Endothelial cell of umbilical vein (primary cell): ENCODE results near the gene CHST8. TPM values are rescaled to one million over a fixed set of nuclear protein-coding genes. Genes with fewer than 3 reads are reported as not detected.

Experiments
- BruUV-seq: library from RNA; stranded (reverse); fragments of 400-500 nt; replicated peaks from 2 replicates; lab custom pipeline; 2021; lab: Mats Ljungman, UMichigan
- CTCF ChIA-PET: fragments of 300-600, 350-600 bp; sonication (Branson Sonifier 250); formaldehyde crosslinking; loops from one replicate; lab custom pipeline; 2021; ENCODE audit warnings: antibody characterized with exemption, inconsistent platforms; lab: Charles Lee
- POLR2A ChIA-PET: fragments of 300-600, 350-600 bp; sonication (Branson Sonifier 250); formaldehyde crosslinking; loops from one replicate; lab custom pipeline; 2021; ENCODE audit warnings: antibody characterized with exemption, inconsistent platforms; lab: Charles Lee
- DNase-seq: peaks from one replicate; pipeline ENCODE4 v3.0.0-alpha.2; 2011; ENCODE audit warnings: low read depth, low spot score
- FAIRE-seq: peaks from 2 replicates; lab custom pipeline; 2011; peaks lifted over from hg19 to GRCh38; lab: Jason Lieb, UNC
- H2AFZ ChIP-seq: 2 replicates; pipeline ENCODE4 v1.6.0; 2012; ENCODE audit warnings: low read depth, low read length, control low read depth, inconsistent platforms
- H3K27ac ChIP-seq: 2 replicates; pipeline ENCODE4 v1.5.1; 2011; ENCODE audit warnings: low read depth, mild to moderate bottlenecking, control low read depth, low read length, moderate library complexity; ENCODE audit not compliant: insufficient read depth
- H3K27me3 ChIP-seq, 2 experiments: 2 replicates each; pipeline versions ENCODE4 v1.6.0 to v1.6.1; 2011; ENCODE audit warnings: low read length in 2 of 2, mixed read lengths in 1 of 2; ENCODE audit not compliant: control insufficient read depth in 2 of 2, insufficient read depth in 2 of 2
- H3K36me3 ChIP-seq, 2 experiments: 2 replicates in 1 of 2; 3 replicates in 1 of 2; pipeline ENCODE4 v1.5.1; 2011; ENCODE audit warnings: low read length in 2 of 2, mild to moderate bottlenecking in 1 of 2, moderate library complexity in 1 of 2; ENCODE audit not compliant: control insufficient read depth in 2 of 2, insufficient read depth in 2 of 2; ENCODE audit errors: extremely low read depth in 1 of 2
- H3K4me1 ChIP-seq: 3 replicates; pipeline ENCODE4 v1.5.1; 2011; ENCODE audit warnings: mild to moderate bottlenecking, low read length; ENCODE audit not compliant: control insufficient read depth, insufficient read depth; ENCODE audit errors: extremely low read depth
- H3K4me2 ChIP-seq: 2 replicates; pipeline ENCODE4 v1.6.1; 2011; ENCODE audit warnings: low read length, control low read depth, mixed read lengths; ENCODE audit not compliant: insufficient read depth
- H3K4me3 ChIP-seq, 3 experiments: fragments of 200-600 bp in 1 of 3; sonication (generic), shearing (Covaris generic) in 1 of 3; replicated peaks in 1 of 3; 2 replicates each; pipeline ENCODE4 v1.5.1; 2011 to 2016; ENCODE audit warnings: control low read depth in 3 of 3, low read length in 3 of 3, mild to moderate bottlenecking in 2 of 3, inconsistent platforms in 1 of 3, low read depth in 1 of 3, moderate library complexity in 1 of 3; ENCODE audit not compliant: insufficient read depth in 1 of 3
- H3K79me2 ChIP-seq: 2 replicates; pipeline ENCODE4 v1.6.0; 2012; ENCODE audit warnings: low read length, inconsistent platforms; ENCODE audit not compliant: control insufficient read depth, insufficient read depth
- H3K9ac ChIP-seq: replicated peaks from 2 replicates; pipeline ENCODE3; 2011; ENCODE audit warnings: low read length, control low read depth; ENCODE audit not compliant: insufficient read depth; ENCODE audit errors: extremely low read depth
- H3K9me1 ChIP-seq: replicated peaks from 3 replicates; pipeline ENCODE4 v1.6.0; 2011; ENCODE audit warnings: mild to moderate bottlenecking, low read length; ENCODE audit not compliant: control insufficient read depth, insufficient read depth; ENCODE audit errors: extremely low read depth
- H3K9me3 ChIP-seq: replicated peaks from 2 replicates; pipeline ENCODE4 v1.5.1; 2012; ENCODE audit warnings: low read length, inconsistent platforms; ENCODE audit not compliant: control insufficient read depth, insufficient read depth
- H4K20me1 ChIP-seq: replicated peaks from 2 replicates; pipeline ENCODE3; 2011; ENCODE audit warnings: mild to moderate bottlenecking, low read length; ENCODE audit not compliant: control insufficient read depth, insufficient read depth; ENCODE audit errors: extremely low read depth
- CTCF ChIP-seq, 2 donors: IDR thresholded peaks; 1 replicate in 1 of 2; 2 replicates in 1 of 2; pipeline ENCODE4 v1.5.1; 2011; ENCODE audit warnings: low read length in 2 of 2, mild to moderate bottlenecking in 2 of 2, moderate library complexity in 2 of 2, control low read depth in 1 of 2, inconsistent platforms in 1 of 2, low read depth in 1 of 2; ENCODE audit not compliant: insufficient read depth in 1 of 2; ENCODE audit errors: extremely low read depth in 1 of 2
- JUN ChIP-seq: IDR thresholded peaks from 2 replicates; pipeline ENCODE4 v1.6.1; 2011; ENCODE audit warnings: borderline replicate concordance, low read depth; ENCODE audit not compliant: insufficient read length, insufficient read depth
- POLR2AphosphoS5 ChIP-seq: IDR thresholded peaks from 2 replicates; pipeline ENCODE4 v1.6.1; 2012; ENCODE audit warnings: low read depth, mild to moderate bottlenecking, control low read depth, low read length, moderate library complexity; ENCODE audit not compliant: insufficient read depth
- dilution Hi-C: fragments of 300-500 bp; cut with MboI; formaldehyde crosslinking; loops from one replicate; pipeline ENCODE4 v1.15.0; 2019; ENCODE audit warnings: low sequenced_read_pairs; ENCODE audit not compliant: extremely low pct_ligation_motif_present
- intact Hi-C: fragments of 100-400 bp; cut with micrococcal nuclease; formaldehyde crosslinking; loops from one replicate; pipeline ENCODE4 v1.10.0; 2022
- polyA plus RNA-seq, 4 experiments: library from polyadenylated mRNA; depleted of rRNA in 3 of 4; stranded (reverse) in 3 of 4; unstranded in 1 of 4; fragments of >200 nt; gene quantifications; 2 replicates each; pipeline versions ENCODE4 v1.2.1 to v1.2.3, GENCODE V29; 2011 to 2012; ENCODE audit warnings: missing spikeins in 1 of 4
- total RNA-seq: library from RNA; stranded (reverse); gene quantifications from 2 replicates; pipeline ENCODE4 v1.2.3, GENCODE V29; 2021

CHST8 gene
- total and polyA plus RNA-seq, 2 donors (not counting 3 experiments of a cell fraction or from before 2014, with no cell fraction given): not detected

DNA sequence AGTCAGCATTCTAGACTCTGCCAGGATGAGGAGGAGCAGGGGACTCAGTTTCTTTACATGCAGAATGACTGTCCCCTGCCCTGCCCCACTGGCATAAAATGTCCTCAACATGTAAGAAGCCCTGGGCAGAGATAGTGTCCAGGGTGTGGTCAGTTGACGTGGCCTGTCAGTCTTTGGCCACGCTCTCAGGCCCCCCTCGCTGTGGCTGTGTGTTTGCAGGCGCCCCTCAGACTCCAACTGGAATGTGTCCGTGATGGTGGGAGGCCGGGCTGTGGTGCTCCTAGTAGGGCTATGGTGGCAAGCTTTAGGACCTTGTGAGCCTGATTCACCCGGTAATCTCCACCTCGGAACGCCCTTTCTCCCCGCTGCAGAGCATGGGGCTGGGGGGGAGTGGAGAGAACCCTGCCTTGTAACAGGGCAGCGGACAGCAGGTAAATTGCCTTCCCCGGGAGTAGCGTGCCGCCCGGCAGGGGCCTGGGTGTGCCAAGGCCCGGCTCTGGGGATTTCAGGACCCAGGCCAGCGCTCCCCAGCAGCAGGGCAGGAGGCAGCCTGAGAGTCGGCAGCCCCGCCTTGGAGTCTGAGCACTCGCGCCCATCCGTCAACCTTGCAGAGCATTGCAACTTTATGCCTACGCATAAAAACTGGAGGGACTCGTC lies 62.3 kb downstream of the CHST8 start:
- no peaks in the 10 kb centered on the region for H3K36me3 ChIP-seq
- H4K20me1 ChIP-seq: no peaks in the 10 kb centered on the region
- TF ChIP-seq CTCF (IDR thresholded peaks at IDR 0.05; ENCODE audit: extremely low read depth in 1 of 2, insufficient read depth in 1 of 2, low read depth in 1 of 2, low read length in 2 of 2): no peak
- no peak for TF ChIP-seq JUN
- TF ChIP-seq POLR2AphosphoS5: no peak
- H3K4me2 ChIP-seq: no peak overlapping the region
- H3K27me3 ChIP-seq: no peaks in the 10 kb centered on the region
- dilution Hi-C loops (no loop called here), intact Hi-C loops (loop anchor here (10.0 kb wide), 1 partner anchor 249 kb away; no protein-coding TSS in a partner anchor)
- no peaks in the 10 kb centered on the region for H3K79me2 ChIP-seq
- no peaks in the 10 kb centered on the region for H3K9me1 ChIP-seq
- peak; percentile 25 for DNase-seq
- no peak for FAIRE-seq
- ChIA-PET CTCF (no interaction called here), POLR2A (no interaction called here)
- no peak overlapping the region for H3K9ac ChIP-seq
- H3K4me1 ChIP-seq: no peaks in the 10 kb centered on the region
- BruUV-seq: no TSS peak
- H3K27ac ChIP-seq: no peak overlapping the region
- no peak overlapping the region for H3K4me3 ChIP-seq
- H2AFZ ChIP-seq: no peak overlapping the region
- H3K9me3 ChIP-seq: no peaks in the 10 kb centered on the region
